Measurements from ENCODE around the gene LUC7L.

The LUC7L gene

DNA sequence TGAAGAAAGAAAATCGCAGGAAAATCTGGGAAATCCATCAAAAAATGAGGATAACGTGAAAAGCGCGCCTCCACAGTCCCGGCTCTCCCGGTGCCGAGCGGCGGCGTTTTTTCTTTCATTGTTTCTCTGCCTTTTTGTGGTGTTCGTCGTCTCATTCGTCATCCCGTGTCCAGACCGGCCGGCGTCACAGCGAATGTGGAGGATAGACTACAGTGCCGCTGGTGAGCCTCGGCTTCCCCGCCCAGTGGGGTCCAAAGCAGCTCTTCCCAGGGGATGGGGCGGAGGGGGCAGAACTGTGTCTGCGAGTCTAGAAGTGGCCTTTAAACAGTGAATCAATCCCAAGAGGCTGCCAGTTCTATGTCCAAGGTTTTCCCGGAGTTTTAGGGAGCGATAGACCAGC lies 25.2 kb upstream of the LUC7L start:
- TF ChIP-seq, protein P1, sequence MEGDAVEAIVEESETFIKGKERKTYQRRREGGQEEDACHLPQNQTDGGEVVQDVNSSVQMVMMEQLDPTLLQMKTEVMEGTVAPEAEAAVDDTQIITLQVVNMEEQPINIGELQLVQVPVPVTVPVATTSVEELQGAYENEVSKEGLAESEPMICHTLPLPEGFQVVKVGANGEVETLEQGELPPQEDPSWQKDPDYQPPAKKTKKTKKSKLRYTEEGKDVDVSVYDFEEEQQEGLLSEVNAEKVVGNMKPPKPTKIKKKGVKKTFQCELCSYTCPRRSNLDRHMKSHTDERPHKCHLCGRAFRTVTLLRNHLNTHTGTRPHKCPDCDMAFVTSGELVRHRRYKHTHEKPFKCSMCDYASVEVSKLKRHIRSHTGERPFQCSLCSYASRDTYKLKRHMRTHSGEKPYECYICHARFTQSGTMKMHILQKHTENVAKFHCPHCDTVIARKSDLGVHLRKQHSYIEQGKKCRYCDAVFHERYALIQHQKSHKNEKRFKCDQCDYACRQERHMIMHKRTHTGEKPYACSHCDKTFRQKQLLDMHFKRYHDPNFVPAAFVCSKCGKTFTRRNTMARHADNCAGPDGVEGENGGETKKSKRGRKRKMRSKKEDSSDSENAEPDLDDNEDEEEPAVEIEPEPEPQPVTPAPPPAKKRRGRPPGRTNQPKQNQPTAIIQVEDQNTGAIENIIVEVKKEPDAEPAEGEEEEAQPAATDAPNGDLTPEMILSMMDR (IDR thresholded peaks at IDR 0.05; ENCODE audit: low read depth, low read length, missing control alignments) = no peak
- H3K4me3 ChIP-seq (ENCODE audit: low read depth, low read length) = no peak overlapping the region
- DNase-seq (ENCODE audit: low read depth) = no peak

DNA sequence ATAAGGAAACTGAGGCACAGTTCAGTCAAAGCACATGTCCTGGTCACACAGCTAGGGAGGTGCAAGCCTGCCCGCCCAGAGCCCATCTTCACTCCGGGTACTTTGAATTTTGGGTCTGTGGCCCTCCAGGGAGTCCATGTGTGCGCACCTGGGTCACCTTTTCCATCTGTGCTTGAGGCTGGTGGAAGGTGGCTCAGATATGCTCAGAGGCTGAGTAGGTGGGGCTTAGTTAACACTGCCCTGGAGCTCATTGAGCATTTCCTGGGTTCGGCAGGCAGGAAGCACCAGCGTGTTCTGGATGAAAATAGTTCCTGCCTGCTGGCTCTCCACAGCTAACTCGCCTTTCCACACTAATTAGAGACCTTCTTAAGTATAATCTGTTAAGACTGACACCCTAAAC lies 24.6 kb upstream of the LUC7L start:
- TF ChIP-seq, protein P1 (IDR thresholded peaks at IDR 0.05; ENCODE audit: low read depth, low read length, missing control alignments) = no peak
- DNase-seq (ENCODE audit: low read depth) = no peak
- no peak overlapping the region for H3K4me3 ChIP-seq (ENCODE audit: low read depth, low read length)

DNA sequence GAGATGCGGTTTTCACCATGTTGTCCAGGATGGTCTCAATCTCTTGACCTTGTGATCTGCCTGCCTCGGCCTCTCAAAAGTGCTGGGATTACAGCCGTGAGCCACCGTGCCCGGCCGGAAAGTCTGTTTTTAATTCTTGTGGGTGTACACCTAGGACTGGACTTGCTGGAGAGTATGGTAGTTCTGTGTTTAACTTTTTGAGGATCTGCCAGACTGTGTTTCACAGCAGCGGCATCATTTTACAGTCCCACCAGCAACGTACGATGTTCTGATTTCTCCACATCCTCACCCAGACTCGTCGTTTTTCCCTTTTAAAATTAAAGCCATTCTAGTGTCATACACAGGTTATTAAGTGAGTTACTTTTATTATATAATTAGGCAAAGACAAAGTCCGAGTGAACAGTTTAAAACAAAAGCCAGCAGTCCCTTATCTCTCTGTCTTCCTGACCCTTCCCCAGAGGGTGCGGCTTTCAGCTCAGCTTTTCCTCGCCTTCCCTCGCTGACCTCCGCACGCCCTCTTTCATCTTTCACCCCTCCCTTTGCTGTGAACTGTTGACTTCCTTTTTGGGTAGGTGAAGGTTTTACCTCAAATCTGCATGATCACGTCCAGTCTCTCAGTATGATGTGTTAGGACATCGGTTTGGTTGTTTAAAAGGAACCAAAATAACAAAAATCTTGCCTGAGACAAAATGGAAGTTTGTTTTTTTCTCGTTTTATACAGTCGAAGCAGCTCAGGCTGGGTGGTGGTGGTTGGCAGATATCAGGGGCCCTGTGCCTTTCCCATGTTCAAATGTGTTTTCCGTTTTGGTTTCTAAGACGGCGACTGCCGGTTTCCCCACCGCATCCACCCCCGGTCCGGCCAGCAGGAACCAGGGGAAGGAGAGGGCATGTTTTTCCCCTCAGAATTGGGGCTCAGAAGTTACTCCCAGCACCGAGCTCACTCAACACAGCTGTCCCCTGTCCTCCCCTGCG lies 23.4 kb upstream of the LUC7L start:
- peak overlapping the region; percentile 23 for H3K4me3 ChIP-seq (ENCODE audit: low read depth, low read length)
- TF ChIP-seq, protein P1 (IDR thresholded peaks at IDR 0.05; ENCODE audit: low read depth, low read length, missing control alignments) = no peak
- peak; percentile 34 for DNase-seq (ENCODE audit: low read depth)

DNA sequence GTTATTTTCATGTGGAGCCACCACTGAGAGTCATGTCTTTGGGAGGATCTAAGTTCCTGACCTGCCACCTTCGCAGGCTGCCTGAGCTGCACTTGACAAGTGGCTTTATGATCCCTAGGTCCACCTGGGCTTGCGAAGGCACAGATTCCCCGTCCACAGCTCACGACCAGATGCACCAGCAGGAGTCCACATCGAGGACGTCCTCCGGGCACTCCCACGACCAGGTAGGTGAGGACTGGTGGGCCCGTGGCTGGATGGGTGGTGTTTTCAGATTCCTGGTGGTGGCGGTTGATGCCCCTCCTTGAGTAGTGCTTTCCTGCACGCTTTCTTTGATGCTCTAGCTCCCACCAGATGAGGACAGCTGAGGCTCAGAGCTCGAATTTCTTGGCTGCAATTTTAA lies 20.2 kb upstream of the LUC7L start:
- TF ChIP-seq, protein P1 (IDR thresholded peaks at IDR 0.05; ENCODE audit: low read depth, low read length, missing control alignments) = no peak
- DNase-seq (ENCODE audit: low read depth) = no peak

DNA sequence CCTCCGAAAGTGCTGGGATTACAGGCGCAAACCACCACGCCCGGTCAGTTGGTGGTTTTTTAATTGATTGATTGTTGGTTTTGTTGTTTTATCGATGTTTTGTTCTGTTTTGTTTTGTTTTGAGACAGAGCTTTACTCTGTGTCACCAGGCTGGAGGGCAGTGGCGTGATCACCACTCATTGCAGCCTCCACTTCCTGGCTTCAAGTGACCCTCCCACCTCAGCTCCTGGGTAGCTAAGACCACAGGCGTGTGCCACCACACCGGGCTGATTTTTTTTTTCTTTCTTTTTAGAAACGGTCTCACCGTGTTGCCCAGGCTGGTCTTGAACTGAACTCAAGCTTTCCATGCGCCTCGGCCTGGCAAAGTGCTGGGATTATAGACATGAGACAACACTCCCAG lies 17.8 kb upstream of the LUC7L start:
- TF ChIP-seq, protein P1 (IDR thresholded peaks at IDR 0.05; ENCODE audit: low read depth, low read length, missing control alignments) = no peak
- no peak overlapping the region for H3K4me3 ChIP-seq (ENCODE audit: low read depth, low read length)
- no peak for DNase-seq (ENCODE audit: low read depth)

More for the DNA sequence above, 20.2 kb upstream of the LUC7L start:
- no peak overlapping the region for H3K4me3 ChIP-seq (ENCODE audit: low read depth, low read length)

DNA sequence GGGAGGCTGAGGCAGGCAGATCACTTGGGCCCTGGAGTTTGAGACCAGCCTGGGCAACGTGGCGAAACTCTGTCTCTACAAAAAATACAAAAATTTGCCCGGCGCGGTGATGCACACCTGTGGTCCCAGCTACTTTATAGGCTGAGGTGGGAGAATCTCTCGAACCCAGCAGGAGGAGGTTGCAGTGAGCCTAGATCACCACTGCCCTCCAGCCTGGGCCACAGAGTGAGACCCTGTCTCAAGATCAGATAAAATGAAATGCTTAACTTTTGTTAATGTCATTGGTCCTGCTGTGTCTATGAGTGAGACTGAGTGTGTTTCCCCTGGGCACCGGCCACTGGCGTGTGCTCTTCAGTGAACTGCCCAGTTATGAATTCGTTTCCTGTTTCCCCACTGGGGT lies 15.9 kb upstream of the LUC7L start:
- DNase-seq (ENCODE audit: low read depth) = no peak
- no peak overlapping the region for H3K4me3 ChIP-seq (ENCODE audit: low read depth, low read length)
- TF ChIP-seq, protein P1 (IDR thresholded peaks at IDR 0.05; ENCODE audit: low read depth, low read length, missing control alignments) = no peak
